PC-9 (cell line): ENCODE results near the gene SLC2A4RG. TPM values are rescaled to one million over a fixed set of nuclear protein-coding genes. Genes with fewer than 3 reads are reported as not detected.

ENCODE experiments used
- Bru-seq: library from RNA; stranded (reverse); fragments of 400-500 nt; gene quantifications from one replicate; lab custom pipeline; 2021; lab: Mats Ljungman, UMichigan
- BruChase-seq, 2 experiments: library from RNA; stranded (reverse); fragments of 400-500 nt; gene quantifications; one replicate each; lab custom pipeline; 2021; lab: Mats Ljungman, UMichigan
- BruUV-seq: library from RNA; stranded (reverse); fragments of 400-500 nt; replicated peaks from 2 replicates; lab custom pipeline; 2021; lab: Mats Ljungman, UMichigan
- CTCF ChIA-PET: fragments of 300-600 bp; sonication (Branson Sonifier 250); formaldehyde crosslinking; loops from one replicate; lab custom pipeline; 2022; ENCODE audit warnings: antibody characterized with exemption; lab: Charles Lee
- POLR2A ChIA-PET: fragments of 300-600 bp; sonication (Branson Sonifier 250); formaldehyde crosslinking; loops from one replicate; lab custom pipeline; 2022; ENCODE audit warnings: antibody characterized with exemption; ENCODE audit not compliant: unreplicated experiment; lab: Charles Lee
- DNase-seq, 2 experiments: peaks; one replicate each; pipeline versions ENCODE4 v3.0.0 to v3.0.0-alpha.2; 2015 to 2022; ENCODE audit warnings: mixed read lengths in 1 of 2
- H2AFZ ChIP-seq: fragments of 200-600 bp; sonication (generic); 2 replicates; pipeline ENCODE4 v1.8.1; 2017; ENCODE audit warnings: antibody characterized with exemption
- H3F3A ChIP-seq: fragments of 200-600 bp; sonication (generic); 2 replicates; pipeline ENCODE4 v1.8.1; 2017; ENCODE audit warnings: antibody characterized with exemption, mild to moderate bottlenecking, low read depth; ENCODE audit not compliant: insufficient read depth
- H3K27ac ChIP-seq: fragments of 200-600 bp; sonication (generic); 2 replicates; pipeline ENCODE4 v1.6.1; 2016; ENCODE audit warnings: mixed run types
- H3K27me3 ChIP-seq: fragments of 200-600 bp; sonication (generic); 2 replicates; pipeline ENCODE4 v1.6.1; 2016; ENCODE audit warnings: low read depth, mixed run types; ENCODE audit not compliant: insufficient read depth
- H3K36me3 ChIP-seq: fragments of 200-600 bp; sonication (generic); 2 replicates; pipeline ENCODE4 v1.6.1; 2016; ENCODE audit warnings: low read depth, mixed run types
- H3K4me1 ChIP-seq: fragments of 200-600 bp; sonication (generic); replicated peaks from 2 replicates; pipeline ENCODE4 v1.6.1; 2016; ENCODE audit warnings: mixed run types; ENCODE audit not compliant: insufficient read depth
- H3K4me2 ChIP-seq: fragments of 200-600 bp; sonication (generic); 2 replicates; pipeline ENCODE4 v1.6.1; 2017; ENCODE audit warnings: mixed run types
- H3K4me3 ChIP-seq: fragments of 200-600 bp; sonication (generic); 2 replicates; pipeline ENCODE4 v1.6.1; 2016; ENCODE audit warnings: mixed run types
- H3K79me2 ChIP-seq: fragments of 200-600 bp; sonication (generic); 2 replicates; pipeline ENCODE4 v1.6.1; 2017; ENCODE audit warnings: low read depth, mixed run types
- H3K9me2 ChIP-seq: fragments of 200-600 bp; sonication (generic); 2 replicates; pipeline ENCODE4 v1.8.1; 2017; ENCODE audit warnings: mild to moderate bottlenecking; ENCODE audit not compliant: insufficient read depth
- H3K9me3 ChIP-seq: fragments of 200-600 bp; sonication (generic); 2 replicates; pipeline ENCODE4 v1.8.1; 2016; ENCODE audit warnings: low read depth; ENCODE audit not compliant: insufficient read depth
- H4K20me1 ChIP-seq: fragments of 200-600 bp; sonication (generic); 2 replicates; pipeline ENCODE4 v1.8.1; 2017; ENCODE audit not compliant: insufficient read depth
- EZH2 ChIP-seq: fragments of 200-600 bp; sonication (generic); IDR thresholded peaks from 2 replicates; pipeline ENCODE4 v1.8.0; 2017; ENCODE audit warnings: antibody characterized with exemption, low read depth
- intact Hi-C: fragments of 100-400 bp; cut with micrococcal nuclease; formaldehyde crosslinking; loops from one replicate; pipeline ENCODE4 v1.10.0; 2022; ENCODE audit not compliant: unreplicated experiment
- long read RNA-seq: library from polyadenylated mRNA; stranded (forward); transcript quantifications from one replicate; pipeline ENCODE4 v2.0.0, GENCODE V29; 2022
- total RNA-seq: library from RNA; stranded (reverse); gene quantifications from 2 replicates; pipeline ENCODE4 v1.2.3, GENCODE V29; 2021
- TF ChIP-seq, protein P1 (sequence below): fragments of 200-600 bp; sonication (generic); conservative IDR thresholded peaks from 2 replicates; pipeline ENCODE4 v1.6.1; 2017; ENCODE audit warnings: mixed run types, antibody characterized with exemption, mild to moderate bottlenecking, moderate library complexity

The SLC2A4RG gene, protein sequence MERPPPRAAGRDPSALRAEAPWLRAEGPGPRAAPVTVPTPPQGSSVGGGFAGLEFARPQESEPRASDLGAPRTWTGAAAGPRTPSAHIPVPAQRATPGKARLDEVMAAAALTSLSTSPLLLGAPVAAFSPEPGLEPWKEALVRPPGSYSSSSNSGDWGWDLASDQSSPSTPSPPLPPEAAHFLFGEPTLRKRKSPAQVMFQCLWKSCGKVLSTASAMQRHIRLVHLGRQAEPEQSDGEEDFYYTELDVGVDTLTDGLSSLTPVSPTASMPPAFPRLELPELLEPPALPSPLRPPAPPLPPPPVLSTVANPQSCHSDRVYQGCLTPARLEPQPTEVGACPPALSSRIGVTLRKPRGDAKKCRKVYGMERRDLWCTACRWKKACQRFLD
- total RNA-seq (167 and 233 TPM in 2 replicates), Bru-seq, nascent RNA (percentile 57 among the genes with signal in this experiment), BruChase-seq, experiment 1, labeled RNA remaining after a 2-hour chase (percentile 64 among the genes with signal in this experiment), BruChase-seq, experiment 2, labeled RNA remaining after a 6-hour chase (percentile 84 among the genes with signal in this experiment)
- long read RNA-seq, transcript SLC2A4RG-201 (8 exons, 1,731 nt) = major isoform, 40 of 72 reads
- long read RNA-seq, partial matches to known transcripts = 29 of 72 reads
- long read RNA-seq, other reads (novel, unspliced or antisense) = 3 of 72 reads

GRCh38 chr20:63739130-63740069, at the start of gene SLC2A4RG:
SLC2A4RG (plus strand) TSS chr20:63739776; CDS start chr20:63739913, 137 bp downstream.
- POLR2A ChIA-PET = interaction anchor here (0.6 kb wide), 2 partner anchors 42 to 98 kb away, joined by 3 read pairs; no protein-coding TSS in a partner anchor
- H2AFZ ChIP-seq = peak within 1 kb of the TSS; percentile 46
- H4K20me1 ChIP-seq = peaks cover 5% of the 10 kb centered on the region; the same call in 1 of the 2 replicates
- no peak for TF ChIP-seq EZH2
- TF ChIP-seq, protein P1, sequence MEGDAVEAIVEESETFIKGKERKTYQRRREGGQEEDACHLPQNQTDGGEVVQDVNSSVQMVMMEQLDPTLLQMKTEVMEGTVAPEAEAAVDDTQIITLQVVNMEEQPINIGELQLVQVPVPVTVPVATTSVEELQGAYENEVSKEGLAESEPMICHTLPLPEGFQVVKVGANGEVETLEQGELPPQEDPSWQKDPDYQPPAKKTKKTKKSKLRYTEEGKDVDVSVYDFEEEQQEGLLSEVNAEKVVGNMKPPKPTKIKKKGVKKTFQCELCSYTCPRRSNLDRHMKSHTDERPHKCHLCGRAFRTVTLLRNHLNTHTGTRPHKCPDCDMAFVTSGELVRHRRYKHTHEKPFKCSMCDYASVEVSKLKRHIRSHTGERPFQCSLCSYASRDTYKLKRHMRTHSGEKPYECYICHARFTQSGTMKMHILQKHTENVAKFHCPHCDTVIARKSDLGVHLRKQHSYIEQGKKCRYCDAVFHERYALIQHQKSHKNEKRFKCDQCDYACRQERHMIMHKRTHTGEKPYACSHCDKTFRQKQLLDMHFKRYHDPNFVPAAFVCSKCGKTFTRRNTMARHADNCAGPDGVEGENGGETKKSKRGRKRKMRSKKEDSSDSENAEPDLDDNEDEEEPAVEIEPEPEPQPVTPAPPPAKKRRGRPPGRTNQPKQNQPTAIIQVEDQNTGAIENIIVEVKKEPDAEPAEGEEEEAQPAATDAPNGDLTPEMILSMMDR = no peak
- H3K4me3 ChIP-seq = peak within 1 kb of the TSS; percentile 46
- peaks cover 9% of the 10 kb centered on the region for H3K4me1 ChIP-seq
- H3K4me2 ChIP-seq = peak within 1 kb of the TSS; percentile 74
- no TSS peak for BruUV-seq
- no peaks in the 10 kb centered on the region for H3K36me3 ChIP-seq
- peaks cover 37% of the 10 kb centered on the region for H3F3A ChIP-seq
- H3K79me2 ChIP-seq = peaks cover 10% of the 10 kb centered on the region; the same call in 1 of the 2 replicates
- CTCF ChIA-PET = interaction anchor here (0.6 to 0.7 kb wide), 2 partner anchors 31 to 469 kb away, joined by 3 to 6 read pairs; no protein-coding TSS in a partner anchor
- no peaks in the 10 kb centered on the region for H3K9me3 ChIP-seq
- no peaks in the 10 kb centered on the region for H3K9me2 ChIP-seq
- intact Hi-C loops = loop anchor here (2.0 kb wide), 1 partner anchor 203 kb away; the partner anchor contains the start of gene PTK6
- H3K27ac ChIP-seq = 0 out of 2 replicates have a peak within 1 kb of the TSS, but pooled peaks have one; percentile 13
- peak in 1 of 2 experiments; percentile 85 for DNase-seq
- H3K27me3 ChIP-seq = no peaks in the 10 kb centered on the region

DNA sequence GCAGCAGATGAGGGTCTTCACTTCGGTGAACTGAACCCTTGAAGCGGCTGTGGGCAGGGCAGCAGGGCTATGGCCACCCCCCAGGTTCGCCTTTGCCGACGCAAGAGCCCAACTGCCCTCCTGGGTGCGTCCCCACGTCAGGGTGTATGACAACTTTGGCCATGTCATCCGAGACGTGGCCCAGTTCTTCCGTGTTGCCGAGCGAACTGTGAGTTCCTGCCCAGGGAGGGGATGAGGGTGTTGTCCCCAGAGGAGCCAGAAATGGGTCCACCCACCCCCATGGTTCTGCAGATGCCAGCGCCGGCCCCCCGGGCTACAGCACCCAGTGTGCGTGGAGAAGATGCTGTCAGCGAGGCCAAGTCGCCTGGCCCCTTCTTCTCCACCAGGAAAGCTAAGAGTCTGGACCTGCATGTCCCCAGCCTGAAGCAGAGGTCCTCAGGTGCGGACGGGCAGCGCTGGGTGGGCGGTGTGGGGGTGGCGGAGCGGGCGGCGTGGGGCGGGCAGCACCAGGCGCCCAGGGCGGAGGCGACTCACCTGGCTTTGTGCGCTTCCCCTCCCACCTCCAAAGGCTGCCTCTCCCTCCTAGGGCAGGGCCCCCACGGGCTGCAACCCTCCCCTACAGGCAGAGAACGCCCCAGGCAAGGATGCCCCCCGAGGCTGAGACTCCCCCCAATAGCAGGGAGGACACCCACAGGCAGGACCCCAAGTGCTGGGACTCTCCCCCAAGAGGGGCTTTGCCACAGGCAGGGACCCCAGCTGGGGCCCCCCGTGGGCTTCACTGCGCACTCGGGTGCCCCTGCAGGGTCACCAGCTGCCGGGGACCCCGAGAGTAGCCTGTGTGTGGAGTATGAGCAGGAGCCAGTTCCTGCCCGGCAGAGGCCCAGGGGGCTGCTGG, 49.3 kb upstream of the SLC2A4RG start:
- H3K36me3 ChIP-seq = no peaks in the 10 kb centered on the region
- peaks cover 35% of the 10 kb centered on the region for H3F3A ChIP-seq
- no peaks in the 10 kb centered on the region for H4K20me1 ChIP-seq
- BruUV-seq = no TSS peak
- peaks cover 41% of the 10 kb centered on the region for H3K4me1 ChIP-seq
- TF ChIP-seq EZH2 = no peak
- TF ChIP-seq, protein P1 = no peak
- H3K9me3 ChIP-seq = no peaks in the 10 kb centered on the region
- ChIA-PET POLR2A (no interaction called here), CTCF (no interaction called here)
- no peak for DNase-seq
- no peaks in the 10 kb centered on the region for H3K9me2 ChIP-seq
- no peak overlapping the region for H2AFZ ChIP-seq
- no peak overlapping the region for H3K4me3 ChIP-seq
- intact Hi-C loops = no loop called here
- H3K27me3 ChIP-seq = no peaks in the 10 kb centered on the region
- no peaks in the 10 kb centered on the region for H3K79me2 ChIP-seq
- H3K27ac ChIP-seq = no peak overlapping the region
- H3K4me2 ChIP-seq = peak overlapping the region; percentile 37; the same call in 1 of the 2 replicates
